ENCODE measurements around the gene SFXN3. TPM values are rescaled to one million over a fixed set of nuclear protein-coding genes. Genes with fewer than 3 reads are reported as not detected.

Gene SFXN3
- total and polyA plus RNA-seq, 2 of the 13 experiments (the other 11 are each of a cell fraction or from before 2014, with no cell fraction given), result 16.8 to 71.5 TPM

DNA sequence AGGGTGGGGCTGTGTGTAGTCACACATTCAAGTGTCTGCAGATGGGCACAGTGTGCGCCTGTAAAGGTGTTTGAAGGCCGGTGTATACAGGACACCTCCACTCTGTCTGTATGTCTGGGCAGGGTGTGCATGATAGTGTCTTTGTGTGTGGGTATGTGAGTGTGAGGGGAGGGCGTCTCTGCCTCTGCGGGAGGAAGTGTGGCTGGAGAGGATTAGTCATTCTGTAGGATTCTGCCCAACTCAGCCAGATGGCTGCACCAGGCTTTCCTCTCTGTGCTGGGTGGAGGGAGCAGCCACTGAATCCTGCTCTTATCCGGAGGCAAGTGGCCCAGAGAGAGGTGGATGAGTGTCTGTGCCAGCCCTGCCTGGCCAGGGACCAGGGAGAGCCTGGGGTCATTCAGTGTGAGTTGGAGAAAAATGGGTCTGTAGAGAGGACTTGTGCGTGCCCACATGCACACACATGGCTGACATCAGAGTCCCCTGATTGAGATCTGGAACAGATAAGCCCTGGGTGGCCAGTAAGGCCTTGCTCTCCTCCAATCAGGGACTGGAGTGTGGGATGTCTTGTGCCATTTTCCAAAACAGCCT lies 1.7 kb downstream of the SFXN3 start (continued):
- TF ChIP-seq, protein P1, sequence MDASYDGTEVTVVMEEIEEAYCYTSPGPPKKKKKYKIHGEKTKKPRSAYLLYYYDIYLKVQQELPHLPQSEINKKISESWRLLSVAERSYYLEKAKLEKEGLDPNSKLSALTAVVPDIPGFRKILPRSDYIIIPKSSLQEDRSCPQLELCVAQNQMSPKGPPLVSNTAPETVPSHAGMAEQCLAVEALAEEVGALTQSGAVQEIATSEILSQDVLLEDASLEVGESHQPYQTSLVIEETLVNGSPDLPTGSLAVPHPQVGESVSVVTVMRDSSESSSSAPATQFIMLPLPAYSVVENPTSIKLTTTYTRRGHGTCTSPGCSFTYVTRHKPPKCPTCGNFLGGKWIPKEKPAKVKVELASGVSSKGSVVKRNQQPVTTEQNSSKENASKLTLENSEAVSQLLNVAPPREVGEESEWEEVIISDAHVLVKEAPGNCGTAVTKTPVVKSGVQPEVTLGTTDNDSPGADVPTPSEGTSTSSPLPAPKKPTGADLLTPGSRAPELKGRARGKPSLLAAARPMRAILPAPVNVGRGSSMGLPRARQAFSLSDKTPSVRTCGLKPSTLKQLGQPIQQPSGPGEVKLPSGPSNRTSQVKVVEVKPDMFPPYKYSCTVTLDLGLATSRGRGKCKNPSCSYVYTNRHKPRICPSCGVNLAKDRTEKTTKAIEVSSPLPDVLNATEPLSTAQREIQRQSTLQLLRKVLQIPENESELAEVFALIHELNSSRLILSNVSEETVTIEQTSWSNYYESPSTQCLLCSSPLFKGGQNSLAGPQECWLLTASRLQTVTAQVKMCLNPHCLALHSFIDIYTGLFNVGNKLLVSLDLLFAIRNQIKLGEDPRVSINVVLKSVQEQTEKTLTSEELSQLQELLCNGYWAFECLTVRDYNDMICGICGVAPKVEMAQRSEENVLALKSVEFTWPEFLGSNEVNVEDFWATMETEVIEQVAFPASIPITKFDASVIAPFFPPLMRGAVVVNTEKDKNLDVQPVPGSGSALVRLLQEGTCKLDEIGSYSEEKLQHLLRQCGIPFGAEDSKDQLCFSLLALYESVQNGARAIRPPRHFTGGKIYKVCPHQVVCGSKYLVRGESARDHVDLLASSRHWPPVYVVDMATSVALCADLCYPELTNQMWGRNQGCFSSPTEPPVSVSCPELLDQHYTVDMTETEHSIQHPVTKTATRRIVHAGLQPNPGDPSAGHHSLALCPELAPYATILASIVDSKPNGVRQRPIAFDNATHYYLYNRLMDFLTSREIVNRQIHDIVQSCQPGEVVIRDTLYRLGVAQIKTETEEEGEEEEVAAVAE (CRISPR knock-in tag; IDR thresholded peaks at IDR 0.05; ENCODE audit: borderline replicate concordance), result no peak
- 0 out of 2 replicates have a peak, but pooled peaks have one; percentile 49 for TF ChIP-seq ZNF230 (CRISPR knock-in tag; IDR thresholded peaks at IDR 0.05)
- TF ChIP-seq ZNF460 (CRISPR knock-in tag; IDR thresholded peaks at IDR 0.05; ENCODE audit: borderline replicate concordance), result no peak
- no peak for TF ChIP-seq ZNF550 (CRISPR knock-in tag; IDR thresholded peaks at IDR 0.05; ENCODE audit: borderline replicate concordance)
- no peak for TF ChIP-seq IKZF1 (IDR thresholded peaks at IDR 0.05)
- TF ChIP-seq ATF7-NPFF (CRISPR knock-in tag; IDR thresholded peaks at IDR 0.05; ENCODE audit: low read depth), result no peak
- no peak for TF ChIP-seq IRF2 (CRISPR knock-in tag; IDR thresholded peaks at IDR 0.05)
- TF ChIP-seq ZNF501 (CRISPR knock-in tag; IDR thresholded peaks at IDR 0.05), result peak; percentile 70; the same call in 1 of the 2 replicates
- TF ChIP-seq KDM6A (CRISPR knock-in tag; IDR thresholded peaks at IDR 0.05; ENCODE audit: low read depth), result no peak
- no peak for TF ChIP-seq ZNF496 (CRISPR knock-in tag; IDR thresholded peaks at IDR 0.05; ENCODE audit: insufficient replicate concordance)
- TF ChIP-seq YEATS2 (CRISPR knock-in tag; IDR thresholded peaks at IDR 0.05; ENCODE audit: borderline replicate concordance), result 0 out of 2 replicates have a peak, but pooled peaks have one; percentile 14
- TF ChIP-seq MXD4 (CRISPR knock-in tag; IDR thresholded peaks at IDR 0.05), result 0 out of 2 replicates have a peak, but pooled peaks have one; percentile 15
- TF ChIP-seq RAD21 (CRISPR knock-in tag; IDR thresholded peaks at IDR 0.05), result no peak
- TF ChIP-seq, protein P2, sequence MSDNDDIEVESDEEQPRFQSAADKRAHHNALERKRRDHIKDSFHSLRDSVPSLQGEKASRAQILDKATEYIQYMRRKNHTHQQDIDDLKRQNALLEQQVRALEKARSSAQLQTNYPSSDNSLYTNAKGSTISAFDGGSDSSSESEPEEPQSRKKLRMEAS (IDR thresholded peaks at IDR 0.05), result no peak
- TF ChIP-seq, protein P3, sequence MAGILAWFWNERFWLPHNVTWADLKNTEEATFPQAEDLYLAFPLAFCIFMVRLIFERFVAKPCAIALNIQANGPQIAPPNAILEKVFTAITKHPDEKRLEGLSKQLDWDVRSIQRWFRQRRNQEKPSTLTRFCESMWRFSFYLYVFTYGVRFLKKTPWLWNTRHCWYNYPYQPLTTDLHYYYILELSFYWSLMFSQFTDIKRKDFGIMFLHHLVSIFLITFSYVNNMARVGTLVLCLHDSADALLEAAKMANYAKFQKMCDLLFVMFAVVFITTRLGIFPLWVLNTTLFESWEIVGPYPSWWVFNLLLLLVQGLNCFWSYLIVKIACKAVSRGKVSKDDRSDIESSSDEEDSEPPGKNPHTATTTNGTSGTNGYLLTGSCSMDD (CRISPR knock-in tag; IDR thresholded peaks at IDR 0.05), result no peak
- no peak for TF ChIP-seq JARID2 (CRISPR knock-in tag; IDR thresholded peaks at IDR 0.05; ENCODE audit: insufficient replicate concordance)
- TF ChIP-seq ZFP62 (CRISPR knock-in tag; IDR thresholded peaks at IDR 0.05), result no peak
- TF ChIP-seq RCOR2 (CRISPR knock-in tag; IDR thresholded peaks at IDR 0.05), result no peak
- TF ChIP-seq CBX5 (CRISPR knock-in tag; IDR thresholded peaks at IDR 0.05; ENCODE audit: borderline replicate concordance), result no peak
- TF ChIP-seq PAX8 (CRISPR knock-in tag; IDR thresholded peaks at IDR 0.05; ENCODE audit: borderline replicate concordance), result no peak
- TF ChIP-seq, protein P4, sequence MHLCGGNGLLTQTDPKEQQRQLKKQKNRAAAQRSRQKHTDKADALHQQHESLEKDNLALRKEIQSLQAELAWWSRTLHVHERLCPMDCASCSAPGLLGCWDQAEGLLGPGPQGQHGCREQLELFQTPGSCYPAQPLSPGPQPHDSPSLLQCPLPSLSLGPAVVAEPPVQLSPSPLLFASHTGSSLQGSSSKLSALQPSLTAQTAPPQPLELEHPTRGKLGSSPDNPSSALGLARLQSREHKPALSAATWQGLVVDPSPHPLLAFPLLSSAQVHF (CRISPR knock-in tag; IDR thresholded peaks at IDR 0.05), result no peak
- no peak for TF ChIP-seq ZNF3 (CRISPR knock-in tag; IDR thresholded peaks at IDR 0.05)
- TF ChIP-seq ATF1 (CRISPR knock-in tag; IDR thresholded peaks at IDR 0.05), result no peak
- no peak for TF ChIP-seq KLF11 (CRISPR knock-in tag; IDR thresholded peaks at IDR 0.05)
- TF ChIP-seq RXRB (CRISPR knock-in tag; IDR thresholded peaks at IDR 0.05; ENCODE audit: borderline replicate concordance), result no peak
- no peak for TF ChIP-seq HNRNPUL1 (IDR thresholded peaks at IDR 0.05; ENCODE audit: low read depth, low read length)
- no peak; the same call in 1 of the 2 replicates for TF ChIP-seq MED13 (CRISPR knock-in tag; IDR thresholded peaks at IDR 0.05)
